ENCODE results near the gene EVL. TPM values are rescaled to one million over a fixed set of nuclear protein-coding genes. Genes with fewer than 3 reads are reported as not detected.
A peak's percentile ranks its signal among the peaks of the same experiment; 100 is the strongest.

The EVL gene
- total and polyA plus RNA-seq, 2 donors (not counting 3 experiments of a cell fraction or from before 2014, with no cell fraction given), result 34.6 to 62.5 TPM

- Histone ChIP-seq H3K4me1 (ENCODE audit: control insufficient read depth, extremely low read depth, insufficient read depth, low read length) (peaks cover 13% of the 10 kb centered on the region), H3K79me2 (ENCODE audit: control insufficient read depth, insufficient read depth, low read length) (no peaks in the 10 kb centered on the region), H3K27me3 (ENCODE audit: control insufficient read depth in 2 of 2, insufficient read depth in 2 of 2, low read length in 2 of 2) (no peaks in the 10 kb centered on the region), H4K20me1 (replicated peaks; ENCODE audit: control insufficient read depth, extremely low read depth, insufficient read depth, low read length) (no peaks in the 10 kb centered on the region), H3K4me3 (replicated peaks in 1 of 3; ENCODE audit: insufficient read depth in 1 of 3, low read depth in 1 of 3, low read length in 3 of 3) (no peak overlapping the region), H3K9ac (replicated peaks; ENCODE audit: extremely low read depth, insufficient read depth, low read length) (no peak overlapping the region), H3K36me3 (ENCODE audit: control insufficient read depth in 2 of 2, extremely low read depth in 1 of 2, insufficient read depth in 2 of 2, low read length in 2 of 2) (no peaks in the 10 kb centered on the region), H3K27ac (ENCODE audit: insufficient read depth, low read depth, low read length) (no peak overlapping the region), H2AFZ (ENCODE audit: low read depth, low read length) (no peak overlapping the region), H3K9me3 (replicated peaks; ENCODE audit: control insufficient read depth, insufficient read depth, low read length) (no peaks in the 10 kb centered on the region), H3K4me2 (ENCODE audit: insufficient read depth, low read length) (no peak overlapping the region), H3K9me1 (replicated peaks; ENCODE audit: control insufficient read depth, extremely low read depth, insufficient read depth, low read length) (no peaks in the 10 kb centered on the region)
- CTCF ChIA-PET, result interaction anchor here (1.1 to 1.9 kb wide), 2 partner anchors 11 to 41 kb away, joined by 3 to 4 read pairs; no protein-coding TSS in a partner anchor
- no peak for TF ChIP-seq MAX (IDR thresholded peaks at IDR 0.05; ENCODE audit: insufficient read depth, insufficient read length)
- TF ChIP-seq POLR2A (IDR thresholded peaks at IDR 0.05; ENCODE audit: low read depth, low read length), result no peak
- TF ChIP-seq EZH2 (IDR thresholded peaks at IDR 0.05; ENCODE audit: borderline replicate concordance, low read depth, low read length, severe bottlenecking), result no peak
- TF ChIP-seq FOS (IDR thresholded peaks at IDR 0.05; ENCODE audit: borderline replicate concordance, insufficient read depth, low read length), result no peak
- no peak for FAIRE-seq
- intact Hi-C loops (cut with micrococcal nuclease) (no loop called here), dilution Hi-C loops (cut with MboI; ENCODE audit: extremely low pct_ligation_motif_present, low sequenced_read_pairs) (no loop called here)
- DNase-seq (ENCODE audit: low read depth, low spot score), result no peak
- no TSS peak for BruUV-seq (replicated peaks)
- POLR2A ChIA-PET, result no interaction called here
Observed at GRCh38 chr14:100067481-100067880, 2.3 kb downstream of the EVL start.

GRCh38 chr14:100067971-100068959, 3.0 kb downstream of the EVL start:
- no peaks in the 10 kb centered on the region for H3K9me3 ChIP-seq (replicated peaks; ENCODE audit: control insufficient read depth, insufficient read depth, low read length)
- H3K27ac ChIP-seq (ENCODE audit: insufficient read depth, low read depth, low read length), result peak overlapping the region; percentile 20
- intact Hi-C loops (cut with micrococcal nuclease), result no loop called here
- DNase-seq (ENCODE audit: low read depth, low spot score) (peak; percentile 45), FAIRE-seq (peak; percentile 33)
- H2AFZ ChIP-seq (ENCODE audit: low read depth, low read length), result peak overlapping the region; percentile 29
- no TSS peak for BruUV-seq (replicated peaks)
- H3K4me1 ChIP-seq (ENCODE audit: control insufficient read depth, extremely low read depth, insufficient read depth, low read length), result peaks cover 13% of the 10 kb centered on the region
- H3K9ac ChIP-seq (replicated peaks; ENCODE audit: extremely low read depth, insufficient read depth, low read length), result no peak overlapping the region
- dilution Hi-C loops (cut with MboI; ENCODE audit: extremely low pct_ligation_motif_present, low sequenced_read_pairs), result no loop called here
- peak overlapping the region; percentile 42 for H3K4me2 ChIP-seq (ENCODE audit: insufficient read depth, low read length)
- H4K20me1 ChIP-seq (replicated peaks; ENCODE audit: control insufficient read depth, extremely low read depth, insufficient read depth, low read length), result no peaks in the 10 kb centered on the region
- H3K27me3 ChIP-seq (ENCODE audit: control insufficient read depth in 2 of 2, insufficient read depth in 2 of 2, low read length in 2 of 2), result no peaks in the 10 kb centered on the region
- ChIA-PET POLR2A (no interaction called here), CTCF (interaction anchor here (1.0 to 1.3 kb wide), 3 partner anchors 40 to 125 kb away, joined by 3 to 6 read pairs (median 3); no protein-coding TSS in a partner anchor)
- no peaks in the 10 kb centered on the region for H3K9me1 ChIP-seq (replicated peaks; ENCODE audit: control insufficient read depth, extremely low read depth, insufficient read depth, low read length)
- no peak for TF ChIP-seq POLR2A (IDR thresholded peaks at IDR 0.05; ENCODE audit: low read depth, low read length)
- TF ChIP-seq FOS (IDR thresholded peaks at IDR 0.05; ENCODE audit: borderline replicate concordance, insufficient read depth, low read length), result peak; percentile 48
- TF ChIP-seq GATA2 (IDR thresholded peaks at IDR 0.05; ENCODE audit: insufficient read depth, insufficient read length, low read depth, low read length), result peak; percentile 50
- H3K4me3 ChIP-seq (replicated peaks in 1 of 3; ENCODE audit: insufficient read depth in 1 of 3, low read depth in 1 of 3, low read length in 3 of 3), result no peak overlapping the region
- no peaks in the 10 kb centered on the region for H3K79me2 ChIP-seq (ENCODE audit: control insufficient read depth, insufficient read depth, low read length)
- H3K36me3 ChIP-seq (ENCODE audit: control insufficient read depth in 2 of 2, extremely low read depth in 1 of 2, insufficient read depth in 2 of 2, low read length in 2 of 2), result no peaks in the 10 kb centered on the region

All from endothelial cell of umbilical vein (primary cell).